Esophagus squamous epithelium (tissue), 4 donors: ENCODE measurements around the gene SUMO2.

Experiments used
- CTCF ChIP-seq, 6 experiments: fragments of 450-650 bp in 4 of 6; fragments of 200-600 bp in 2 of 6; sonication (generic) in 2 of 6; IDR thresholded peaks; one replicate each; pipeline ENCODE4 v1.5.1; 2016 to 2019; ENCODE audit warnings: antibody characterized with exemption in 6 of 6, mild to moderate bottlenecking in 4 of 6, moderate library complexity in 4 of 6
- POLR2A ChIP-seq, 4 donors: fragments of 450-650 bp; IDR thresholded peaks; one replicate each; pipeline ENCODE4 v1.6.1; 2017; ENCODE audit warnings: antibody characterized with exemption in 4 of 4, mild to moderate bottlenecking in 4 of 4, moderate library complexity in 3 of 4

GRCh38 chr17:75131278-75132017 lies 51.3 kb downstream of the SUMO2 start, which contains the start of gene NT5C:
- TF ChIP-seq CTCF (IDR thresholded peaks at IDR 0.05) (peak; percentile 37 to 72 (median 62)), POLR2A (IDR thresholded peaks at IDR 0.05) (peak in 2 of 4 donors; percentile 63 to 67)
